Stimulated activated CD8-positive, alpha-beta memory T cell treated with anti-CD3 and anti-CD28 coated beads, Interleukin-7, amount 100 ng/mL, for 48 hours (primary cell): ENCODE results near the gene RLF.
"Not testable (repeated sequence)": the region's sequence is repeated elsewhere in the genome, so short reads cannot be mapped to it uniquely, and the experiment has no call there.

ENCODE experiments used
- DNase-seq, 2 donors: peaks; one replicate each; pipeline ENCODE4 v3.0.0-alpha.2; 2020; ENCODE audit warnings: low read depth in 1 of 2; ENCODE audit errors: extremely low read depth in 1 of 2

RLF gene

DNA sequence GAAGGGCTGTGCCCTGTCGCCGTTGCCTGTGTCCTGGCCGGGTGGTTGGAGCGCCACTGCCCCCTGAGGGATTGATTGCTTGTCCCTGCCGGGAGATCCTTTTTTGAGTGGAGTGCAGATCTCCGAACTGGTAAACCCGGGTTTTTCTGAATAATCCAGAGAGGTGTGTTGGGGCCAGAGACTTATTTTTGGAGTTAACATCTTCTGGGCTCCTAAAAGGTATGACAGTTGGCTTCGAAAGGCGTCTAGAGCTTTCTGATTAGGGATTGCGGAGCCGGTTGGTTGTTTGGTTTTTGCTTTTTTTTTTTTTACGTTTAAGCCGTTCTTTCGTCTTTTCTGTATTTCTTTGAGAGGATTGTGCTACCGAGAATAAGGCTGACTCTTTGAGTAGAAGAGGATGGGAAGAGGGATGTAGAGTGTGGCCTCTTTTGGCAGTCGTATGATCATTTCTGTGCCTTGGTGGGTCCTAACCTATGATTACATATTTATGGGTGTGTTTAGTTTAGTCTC lies 756 bp downstream of the RLF start:
- no peak for DNase-seq

- DNase-seq, result no peak
Measured at GRCh38 chr1:40162753-40163441, 1.7 kb downstream of the RLF start.

- DNase-seq, result no peak
Measured at GRCh38 chr1:40167317-40167716, 6.1 kb downstream of the RLF start.

GRCh38 chr1:40171036-40171435 lies 9.8 kb downstream of the RLF start:
- DNase-seq, result no peak

DNA sequence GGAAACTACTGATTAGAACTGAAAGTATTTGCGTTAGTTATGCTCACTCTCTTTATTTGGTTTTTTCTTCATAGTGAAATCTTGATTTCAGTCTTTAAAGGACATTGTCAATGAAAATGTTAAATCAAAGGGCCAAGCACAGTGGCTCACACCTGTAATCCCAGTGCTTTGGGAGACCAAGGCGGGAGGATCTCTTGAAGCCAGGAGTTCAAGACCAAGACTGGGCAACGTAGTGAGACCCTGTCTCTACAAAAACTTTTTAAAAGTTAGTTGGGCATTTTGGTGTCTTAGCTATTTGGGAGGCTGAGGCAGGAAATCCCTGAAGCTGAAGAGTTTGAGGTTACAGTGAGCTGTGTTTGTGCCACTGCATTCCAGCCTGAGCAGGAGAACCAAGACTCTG lies 13.6 kb downstream of the RLF start:
- DNase-seq, result no peak

GRCh38 chr1:40176989-40177388 lies 15.8 kb downstream of the RLF start:
- DNase-seq, result not testable (repeated sequence)

GRCh38 chr1:40178200-40178599 lies 17.0 kb downstream of the RLF start:
- DNase-seq, result no peak

DNA sequence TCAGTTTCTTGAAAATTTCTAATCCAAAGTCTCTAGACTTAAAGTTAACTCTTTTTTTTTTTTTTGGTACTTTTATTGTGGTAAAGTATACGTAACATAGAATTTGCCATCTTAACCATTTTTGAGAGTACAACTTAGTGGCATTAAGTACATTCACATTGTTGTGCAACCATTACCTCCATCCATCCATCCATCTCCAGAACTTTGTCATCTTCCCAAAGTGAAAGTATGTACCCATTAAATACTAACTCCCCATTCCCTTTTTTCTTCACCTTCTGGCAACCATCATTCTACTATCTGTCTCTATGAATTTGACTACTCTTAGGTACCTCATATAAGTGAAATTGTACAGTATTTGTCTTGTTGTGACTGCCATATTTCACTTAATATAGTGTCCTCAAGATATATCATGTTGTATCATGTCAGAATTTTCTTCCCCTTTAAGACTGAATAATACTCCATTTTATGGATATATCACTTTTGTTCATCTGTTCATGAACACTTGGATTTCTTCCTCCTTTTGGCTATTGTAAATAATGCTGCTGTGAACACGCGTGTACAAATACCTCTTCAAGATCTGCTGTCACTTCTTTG lies 18.4 kb downstream of the RLF start:
- no peak for DNase-seq

DNA sequence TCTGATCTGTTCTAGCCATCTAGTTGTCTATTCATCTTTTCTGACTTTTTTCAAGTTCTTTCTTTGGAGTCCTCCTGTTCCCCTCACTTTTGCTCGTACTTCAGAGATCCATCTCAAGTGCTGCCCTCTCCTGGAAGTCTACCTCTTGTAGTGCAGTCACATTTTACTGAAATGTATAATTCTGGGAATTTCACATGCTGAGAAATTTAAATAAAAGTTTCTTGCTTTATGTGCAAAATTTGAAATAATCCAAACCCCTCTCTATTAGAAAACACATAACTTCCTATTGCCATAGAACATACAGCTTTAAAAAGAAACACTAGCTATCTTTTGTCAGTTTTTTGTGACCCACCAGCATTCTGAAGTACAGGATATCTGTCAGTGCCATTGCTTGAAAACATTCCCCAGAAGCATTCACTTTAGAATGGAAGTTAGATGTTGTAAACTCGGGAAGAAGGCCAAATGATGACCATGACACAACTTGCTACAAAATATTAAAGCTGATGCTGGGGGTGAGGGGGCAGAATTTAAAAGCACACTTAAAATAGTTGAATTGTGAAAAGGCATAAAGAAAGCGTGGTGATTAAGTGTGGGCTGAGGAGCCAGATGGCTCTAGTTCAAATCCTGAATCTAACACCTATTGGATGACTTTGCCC lies 22.0 kb downstream of the RLF start:
- DNase-seq, result no peak

GRCh38 chr1:40184193-40184592 lies 23.0 kb downstream of the RLF start:
- no peak for DNase-seq

GRCh38 chr1:40185951-40186864 lies 25.0 kb downstream of the RLF start:
- peak; percentile 23 to 49 for DNase-seq

DNA sequence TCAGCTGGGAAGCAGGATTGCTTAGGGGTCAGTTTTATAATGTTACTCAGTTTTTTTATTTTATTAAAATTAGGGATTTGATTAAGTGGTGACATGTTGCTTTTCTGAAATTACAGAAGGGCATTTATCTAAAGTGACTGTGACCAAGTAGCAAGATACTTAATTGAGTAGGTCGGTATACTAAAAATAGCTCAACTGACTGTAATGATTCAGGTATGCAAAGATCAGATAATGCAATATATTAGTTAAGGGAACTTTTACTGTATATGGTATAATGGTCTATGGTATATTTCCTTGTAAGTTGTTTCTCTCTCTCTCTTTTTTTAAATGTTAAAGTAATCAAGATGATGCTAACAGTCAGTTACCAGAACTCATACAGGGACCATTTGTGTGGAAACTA lies 26.2 kb downstream of the RLF start:
- no peak for DNase-seq

GRCh38 chr1:40194639-40195038 lies 33.5 kb downstream of the RLF start:
- DNase-seq, result not testable (repeated sequence)

DNA sequence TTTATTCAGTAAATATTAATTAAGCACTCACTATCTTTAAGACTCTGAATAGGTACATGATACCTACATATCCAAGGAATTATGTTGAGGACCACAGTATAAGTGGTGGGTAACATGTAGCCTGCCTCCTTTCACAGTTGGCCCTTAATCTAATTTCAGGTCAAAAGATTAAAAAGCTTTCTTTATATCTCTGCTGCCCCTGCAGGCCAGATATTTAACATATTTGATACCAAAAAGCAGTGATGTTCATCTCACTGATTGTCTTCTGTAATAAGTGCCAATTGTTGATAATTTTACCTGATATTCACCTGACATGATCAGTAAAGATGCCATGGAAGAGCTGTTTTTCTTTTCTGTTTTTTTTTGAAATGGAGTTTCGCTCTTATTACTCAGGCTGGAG lies 36.5 kb downstream of the RLF start:
- DNase-seq, result no peak

- no peak for DNase-seq
Measured at GRCh38 chr1:40199126-40199525, 37.9 kb downstream of the RLF start.

GRCh38 chr1:40204856-40205255 lies 43.7 kb downstream of the RLF start:
- DNase-seq, result no peak

GRCh38 chr1:40210511-40211204 lies 49.5 kb downstream of the RLF start:
- no peak for DNase-seq

GRCh38 chr1:40218333-40218732 lies 57.1 kb downstream of the RLF start:
- no peak for DNase-seq

DNA sequence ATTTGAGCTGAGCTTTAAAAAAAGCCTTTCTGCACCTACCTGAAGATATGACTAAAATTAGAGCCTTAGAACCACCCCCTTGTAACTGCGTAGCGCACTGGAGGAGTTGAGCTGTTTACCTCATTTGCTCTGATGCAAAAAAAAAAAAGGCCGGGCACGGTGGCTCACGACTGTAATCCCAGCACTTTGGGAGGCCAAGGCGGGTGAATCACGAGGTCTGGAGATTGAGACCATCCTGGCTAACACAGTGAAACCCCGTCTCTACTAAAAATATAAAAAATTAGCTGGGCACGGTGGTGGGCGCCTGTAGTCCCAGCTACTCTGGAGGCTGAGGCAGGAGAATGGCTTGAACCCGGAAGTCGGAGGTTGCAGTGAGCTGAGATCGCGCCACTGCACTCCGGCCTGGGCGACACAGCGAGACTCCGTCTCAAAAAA lies 60.3 kb downstream of the RLF start:
- not testable (repeated sequence) for DNase-seq

DNA sequence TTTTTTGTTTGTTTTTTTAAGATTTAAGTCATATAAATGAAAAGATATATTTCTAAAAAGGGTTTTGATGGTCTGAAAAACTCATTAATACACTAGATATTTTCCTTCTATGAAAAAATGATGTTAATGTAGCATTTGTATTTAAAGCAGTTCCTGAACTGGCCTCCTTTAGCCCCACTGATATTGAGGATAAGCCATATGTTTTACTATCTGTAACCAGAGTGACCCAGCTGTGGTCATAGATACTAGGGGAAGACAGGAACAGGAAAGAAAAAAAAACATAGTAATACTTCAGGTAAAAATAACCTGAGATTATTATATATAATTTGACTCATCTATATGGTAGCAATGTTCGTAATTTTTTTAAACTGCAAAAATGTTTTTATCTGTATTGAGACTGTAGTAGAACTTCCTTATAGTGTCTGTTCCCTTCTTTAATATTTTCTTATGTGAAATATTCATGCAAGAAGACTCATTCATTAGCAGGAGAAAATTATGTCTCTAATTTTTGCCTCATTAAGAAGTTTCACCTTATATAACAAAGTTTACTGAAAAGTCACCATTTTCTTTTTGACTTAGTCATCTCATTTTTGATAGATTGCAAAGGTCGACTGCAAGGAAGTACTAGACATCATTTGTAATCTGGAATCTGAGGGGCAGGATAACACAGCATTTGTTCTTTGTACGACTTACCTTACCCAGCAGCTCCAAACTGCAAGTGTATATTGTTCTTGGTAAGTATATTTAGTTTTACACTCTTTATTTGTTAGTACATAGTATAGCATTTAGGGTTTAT lies 61.0 kb downstream of the RLF start:
- DNase-seq, result no peak
